Esophagus muscularis mucosa (tissue), 4 donors: ENCODE measurements around the gene GTF3C5. TPM values are rescaled to one million over a fixed set of nuclear protein-coding genes. Genes with fewer than 3 reads are reported as not detected.

Experiments used
- DNase-seq: peaks from one replicate; pipeline ENCODE4 v3.0.0-alpha.2; 2017; ENCODE audit errors: extremely low spot score
- H3K27ac ChIP-seq, 4 donors: fragments of 200-600 bp; sonication (generic); replicated peaks in 1 of 4; 1 replicate in 3 of 4; 2 replicates in 1 of 4; pipeline ENCODE4 v1.5.1; 2016 to 2019; ENCODE audit warnings: mild to moderate bottlenecking in 1 of 4
- H3K27me3 ChIP-seq, 4 donors: fragments of 200-600 bp; sonication (generic); one replicate each; pipeline versions ENCODE4 v1.5.1 to v1.6.0; 2016 to 2019
- H3K36me3 ChIP-seq, 4 donors: fragments of 200-600 bp; sonication (generic); one replicate each; pipeline ENCODE4 v1.5.1; 2016 to 2019
- H3K4me1 ChIP-seq, 4 donors: fragments of 200-600 bp; sonication (generic); one replicate each; pipeline ENCODE4 v1.5.1; 2016 to 2019
- H3K4me3 ChIP-seq, 4 donors: fragments of 200-600 bp; sonication (generic); 1 replicate in 2 of 4; 2 replicates in 2 of 4; pipeline ENCODE4 v1.5.1; 2016 to 2019; ENCODE audit warnings: mild to moderate bottlenecking in 4 of 4, moderate library complexity in 1 of 4
- H3K9me3 ChIP-seq, 4 donors: fragments of 200-600 bp; sonication (generic); 1 replicate in 3 of 4; 2 replicates in 1 of 4; pipeline ENCODE4 v1.5.1; 2016 to 2019
- CTCF ChIP-seq, 3 experiments: fragments of 200-600 bp in 2 of 3; fragments of 450-650 bp in 1 of 3; sonication (generic) in 2 of 3; IDR thresholded peaks; one replicate each; pipeline ENCODE4 v1.5.1; 2017 to 2019; ENCODE audit warnings: antibody characterized with exemption in 3 of 3, mild to moderate bottlenecking in 2 of 3, moderate library complexity in 1 of 3
- EP300 ChIP-seq: sonication (generic); formaldehyde crosslinking; IDR thresholded peaks from one replicate; pipeline ENCODE4 v1.6.1; 2017; ENCODE audit warnings: antibody characterized with exemption
- POLR2A ChIP-seq: fragments of 450-650 bp; IDR thresholded peaks from one replicate; pipeline ENCODE4 v1.6.1; 2017; ENCODE audit warnings: antibody characterized with exemption, moderate library complexity, mild to moderate bottlenecking, low read depth
- POLR2AphosphoS5 ChIP-seq, 2 donors: sonication (generic); formaldehyde crosslinking; IDR thresholded peaks; one replicate each; pipeline ENCODE4 v1.6.1; 2017; ENCODE audit warnings: antibody characterized with exemption in 2 of 2
- WGBS: methylation state at CpG from one replicate; pipeline ENCODE4 v1.1.5; 2018; 5-methylcytosine and 5-hydroxymethylcytosine counted together
- intact Hi-C: fragments of 100-400 bp; cut with DNase I; formaldehyde crosslinking; loops from one replicate; pipeline ENCODE4 v1.15.1; 2023
- total RNA-seq, 4 donors: library from RNA; depleted of rRNA; stranded (reverse); fragments of >200 nt; gene quantifications; one replicate each; pipeline versions ENCODE4 v1.1.0 to v1.2.1, GENCODE V29; 2016

The GTF3C5 gene
- total RNA-seq, 4 donors from 2014 or later: 38.9 to 58.1 (median 42.4) TPM

DNA sequence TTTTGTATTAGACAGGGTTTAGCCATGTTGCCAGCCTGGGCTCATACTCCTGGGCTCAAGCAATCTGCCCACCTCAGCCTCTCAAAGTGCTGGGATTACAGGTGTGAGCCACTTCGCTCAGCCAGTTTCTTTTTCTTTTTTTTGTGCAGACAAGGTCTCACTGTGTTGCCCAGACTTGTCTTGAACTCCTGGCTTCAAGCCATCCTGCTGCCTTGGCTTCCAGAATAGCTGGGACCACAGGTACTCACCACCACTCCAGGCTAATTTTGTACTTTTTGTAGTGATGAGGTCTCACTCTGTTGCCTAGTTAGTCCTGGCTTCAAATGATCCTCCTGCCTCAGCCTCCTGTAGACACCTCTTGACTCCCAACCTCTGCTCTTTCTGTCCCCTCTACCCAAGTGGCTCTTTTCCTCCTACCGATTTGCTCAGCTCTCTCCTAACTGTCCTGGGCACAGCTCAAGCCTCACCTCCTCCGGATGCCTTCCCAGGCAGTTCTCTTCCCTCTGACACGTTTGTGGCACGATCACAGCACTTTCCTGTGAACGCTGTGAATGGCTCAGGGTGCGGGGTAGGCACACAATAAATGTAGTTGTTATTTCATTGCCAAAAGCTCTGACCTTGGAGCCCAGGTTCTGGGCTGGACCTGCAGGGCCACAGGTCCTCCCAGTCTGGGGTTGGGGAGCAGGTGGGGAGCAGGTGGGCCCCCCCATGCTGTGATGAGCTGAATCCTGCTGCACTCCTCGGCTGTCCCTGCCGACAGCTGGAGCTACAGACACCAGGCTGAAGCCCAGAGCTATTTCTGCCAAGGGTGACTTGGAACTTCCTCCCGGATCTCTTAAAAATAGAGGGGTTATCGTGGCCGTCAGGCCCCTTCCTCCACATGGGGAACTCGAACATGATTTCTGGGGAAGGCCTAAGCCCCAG is 28.4 kb upstream of the GTF3C5 start:
- Histone ChIP-seq H3K4me1 (no peaks in the 10 kb centered on the region), H3K4me3 (no peak overlapping the region), H3K27me3 (peaks cover 0 to 87% (median 0%) of the 10 kb centered on the region in 4 donors), H3K36me3 (no peaks in the 10 kb centered on the region), H3K9me3 (no peaks in the 10 kb centered on the region), H3K27ac (no peak overlapping the region)
- no peak for DNase-seq
- 45% methylated on average over 12 of the region's 13 CpGs for whole genome bisulfite sequencing
- intact Hi-C loops: no loop called here
- no peak for TF ChIP-seq EP300
- TF ChIP-seq POLR2AphosphoS5 (IDR thresholded peaks at IDR 0.05): no peak
- no peak for TF ChIP-seq POLR2A
- no peak for TF ChIP-seq CTCF (IDR thresholded peaks at IDR 0.05)

GRCh38 chr9:133003071-133003461 is 27.7 kb upstream of the GTF3C5 start:
- Histone ChIP-seq H3K4me1 (no peaks in the 10 kb centered on the region), H3K4me3 (no peak overlapping the region), H3K27me3 (peaks cover 0 to 89% (median 0%) of the 10 kb centered on the region in 4 donors), H3K36me3 (no peaks in the 10 kb centered on the region), H3K27ac (no peak overlapping the region), H3K9me3 (no peaks in the 10 kb centered on the region)
- 35% methylated on average over 12 of the region's 13 CpGs for WGBS
- DNase-seq: no peak
- TF ChIP-seq POLR2AphosphoS5 (IDR thresholded peaks at IDR 0.05): no peak
- TF ChIP-seq POLR2A: no peak
- TF ChIP-seq CTCF (IDR thresholded peaks at IDR 0.05): no peak
- TF ChIP-seq EP300: no peak
- intact Hi-C loops: no loop called here

DNA sequence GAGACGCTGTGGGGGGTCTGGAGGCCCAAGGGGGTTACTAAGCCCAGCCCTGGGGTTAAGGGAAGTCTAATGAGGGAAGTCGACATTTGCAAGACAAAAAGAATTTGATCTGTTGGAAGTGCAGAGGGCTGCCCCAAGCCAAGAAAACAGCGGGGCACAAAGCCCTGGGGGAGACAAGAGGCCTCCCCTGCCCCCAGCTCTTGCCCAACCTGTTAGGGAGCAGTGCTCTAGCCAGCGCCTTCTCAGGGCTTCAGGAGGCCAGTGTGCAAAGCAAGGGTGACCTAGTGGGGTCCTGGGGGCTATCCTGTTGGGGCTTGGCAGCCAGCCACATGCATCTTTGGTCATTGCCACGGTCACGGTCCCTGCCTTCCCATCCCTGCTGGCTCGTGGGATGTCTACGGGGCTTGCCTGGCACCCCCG is 27.1 kb upstream of the GTF3C5 start:
- H3K27me3 ChIP-seq: peaks cover 0 to 94% (median 0%) of the 10 kb centered on the region in 4 donors
- no peak for TF ChIP-seq POLR2AphosphoS5 (IDR thresholded peaks at IDR 0.05)
- TF ChIP-seq CTCF (IDR thresholded peaks at IDR 0.05): no peak
- no peak for TF ChIP-seq EP300
- no peak for TF ChIP-seq POLR2A
- no peak overlapping the region for H3K4me3 ChIP-seq
- no peak for DNase-seq
- no peak overlapping the region for H3K27ac ChIP-seq
- WGBS: 32% methylated on average over 3 of the region's 9 CpGs
- H3K36me3 ChIP-seq: no peaks in the 10 kb centered on the region
- no peaks in the 10 kb centered on the region for H3K9me3 ChIP-seq
- no peaks in the 10 kb centered on the region for H3K4me1 ChIP-seq
- intact Hi-C loops: no loop called here

- DNase-seq: no peak
- TF ChIP-seq POLR2A (no peak), POLR2AphosphoS5 (IDR thresholded peaks at IDR 0.05) (no peak), CTCF (IDR thresholded peaks at IDR 0.05) (no peak), EP300 (no peak)
- H3K36me3 ChIP-seq: no peaks in the 10 kb centered on the region
- no peak overlapping the region for H3K4me3 ChIP-seq
- intact Hi-C loops: no loop called here
- no peaks in the 10 kb centered on the region for H3K9me3 ChIP-seq
- H3K27me3 ChIP-seq: peaks cover 0 to 88% (median 0%) of the 10 kb centered on the region in 4 donors
- H3K4me1 ChIP-seq: no peaks in the 10 kb centered on the region
- WGBS: 62% methylated on average over 9 of the region's 9 CpGs
- H3K27ac ChIP-seq: no peak overlapping the region
These were observed 26.5 kb upstream of the GTF3C5 start for GRCh38 chr9:133004091-133004998.
